Endodermal cell (in vitro differentiated cells): Measurements from ENCODE around the gene ERGIC1. TPM values are rescaled to one million over a fixed set of nuclear protein-coding genes. Genes with fewer than 3 reads are reported as not detected.
A peak's percentile ranks its signal among the peaks of the same experiment; 100 is the strongest.
"Not testable (repeated sequence)": the region's sequence is repeated elsewhere in the genome, so short reads cannot be mapped to it uniquely, and the experiment has no call there.

Experiments
- DNase-seq: peaks from one replicate; pipeline ENCODE4 v3.0.0-alpha.2; 2017
- H3K27ac ChIP-seq: 2 replicates; pipeline ENCODE4 v1.5.1; 2013; ENCODE audit warnings: mild to moderate bottlenecking, low read depth, low read length, moderate library complexity
- H3K27me3 ChIP-seq: 2 replicates; pipeline ENCODE4 v1.6.1; 2013; ENCODE audit warnings: mild to moderate bottlenecking, low read length, moderate library complexity; ENCODE audit not compliant: insufficient read depth, control insufficient read depth, poor library complexity, severe bottlenecking
- H3K36me3 ChIP-seq: 2 replicates; pipeline ENCODE4 v1.7.0; 2013; ENCODE audit warnings: mild to moderate bottlenecking, low read length, moderate library complexity; ENCODE audit not compliant: control insufficient read depth, insufficient read depth
- H3K4me1 ChIP-seq: one replicate; pipeline ENCODE4 v1.7.0; 2013; ENCODE audit warnings: low read length; ENCODE audit not compliant: control insufficient read depth, insufficient read depth
- H3K4me3 ChIP-seq: 2 replicates; pipeline ENCODE4 v1.5.1; 2013; ENCODE audit warnings: mild to moderate bottlenecking, low read length, moderate library complexity
- H3K9ac ChIP-seq: 2 replicates; pipeline ENCODE4 v1.6.1; 2013; ENCODE audit warnings: mild to moderate bottlenecking, low read length, moderate library complexity; ENCODE audit not compliant: poor library complexity, severe bottlenecking; ENCODE audit errors: extremely low read depth
- H3K9me3 ChIP-seq: 2 replicates; pipeline ENCODE4 v1.6.1; 2013; ENCODE audit warnings: mild to moderate bottlenecking, low read length, moderate library complexity; ENCODE audit not compliant: control insufficient read depth
- H3K27ac Mint-ChIP-seq: 2 replicates; pipeline ENCODE4 v1.8.0; 2020; ENCODE audit warnings: mixed read lengths
- H3K27me3 Mint-ChIP-seq: 2 replicates; pipeline ENCODE4 v1.8.0; 2021; ENCODE audit warnings: mild to moderate bottlenecking, mixed read lengths; ENCODE audit not compliant: insufficient read depth
- H3K36me3 Mint-ChIP-seq: 2 replicates; pipeline ENCODE4 v1.8.0; 2020; ENCODE audit warnings: low read depth, mixed read lengths
- H3K4me1 Mint-ChIP-seq: 2 replicates; pipeline ENCODE4 v1.8.0; 2020; ENCODE audit warnings: mixed read lengths
- H3K4me3 Mint-ChIP-seq: 2 replicates; pipeline ENCODE4 v1.8.0; 2020; ENCODE audit warnings: mild to moderate bottlenecking, moderate library complexity, mixed read lengths
- H3K9me3 Mint-ChIP-seq: 2 replicates; pipeline ENCODE4 v1.8.0; 2020; ENCODE audit warnings: mild to moderate bottlenecking, mixed read lengths
- WGBS, 2 experiments: methylation state at CpG; one replicate each; pipeline versions ENCODE4 v1.1.5 to v1.1.7; 2013; ENCODE audit warnings: missing lambda C conversion rate in 2 of 2, mixed read lengths in 1 of 2; ENCODE audit not compliant: insufficient coverage in 1 of 2, insufficient read length in 1 of 2; 5-methylcytosine and 5-hydroxymethylcytosine counted together
- total RNA-seq, 2 donors: library from RNA; stranded (reverse); fragmentation: NEBNext Ultra II Directional in 1 of 2; extraction: Animal tissue kit (Norgen Biotek cat#: 25700) in 1 of 2; gene quantifications; 2 replicates in 1 of 2; 3 replicates in 1 of 2; pipeline ENCODE4 v1.2.1, GENCODE V29; 2021
- TF ChIP-seq, protein P1 (sequence below): fragments of 200-600 bp; sonication (generic); conservative IDR thresholded peaks from 2 replicates; pipeline ENCODE4 v1.5.0; 2021; ENCODE audit warnings: antibody characterized with exemption, mild to moderate bottlenecking

Gene ERGIC1
- total RNA-seq, 2 donors from 2014 or later = 81.9 to 94.8 TPM

- H3K4me1 ChIP-seq = peaks cover 7% of the 10 kb centered on the region
- no peak overlapping the region for H3K27ac ChIP-seq
These were observed 61.5 kb downstream of the ERGIC1 start for GRCh38 chr5:172895549-172895948.

DNA sequence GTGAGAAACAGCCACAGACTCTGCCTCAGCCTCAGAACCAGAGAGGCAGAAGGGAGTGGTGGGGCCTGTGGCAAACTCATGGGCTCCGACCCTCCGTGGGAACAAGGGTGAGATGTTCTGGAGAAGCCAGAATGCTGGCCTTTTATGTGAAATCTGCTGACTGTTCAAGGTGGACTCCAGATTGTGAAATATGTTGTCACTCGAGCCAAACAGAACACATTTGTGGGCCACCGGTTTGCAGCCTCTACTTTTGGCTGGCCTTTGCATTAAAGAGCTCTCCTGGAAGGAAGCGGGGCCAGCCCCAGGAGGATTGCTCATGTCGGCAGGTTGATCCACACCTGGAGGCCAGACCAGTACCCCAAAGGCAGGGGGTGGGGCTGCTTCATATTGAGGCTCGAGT, 62.4 kb downstream of the ERGIC1 start:
- H3K4me1 Mint-ChIP-seq = peaks cover 16% of the 10 kb centered on the region
- H3K4me3 ChIP-seq = no peak overlapping the region
- H3K27me3 Mint-ChIP-seq = no peaks in the 10 kb centered on the region
- no peak overlapping the region for H3K9ac ChIP-seq
- H3K27ac ChIP-seq = no peak overlapping the region
- DNase-seq = no peak
- H3K27ac Mint-ChIP-seq = no peak overlapping the region
- H3K36me3 ChIP-seq = peaks cover 38% of the 10 kb centered on the region
- peaks cover 52% of the 10 kb centered on the region for H3K36me3 Mint-ChIP-seq
- no peak overlapping the region for H3K4me3 Mint-ChIP-seq
- H3K27me3 ChIP-seq = no peaks in the 10 kb centered on the region
- peaks cover 13% of the 10 kb centered on the region for H3K4me1 ChIP-seq
- TF ChIP-seq, protein P1, sequence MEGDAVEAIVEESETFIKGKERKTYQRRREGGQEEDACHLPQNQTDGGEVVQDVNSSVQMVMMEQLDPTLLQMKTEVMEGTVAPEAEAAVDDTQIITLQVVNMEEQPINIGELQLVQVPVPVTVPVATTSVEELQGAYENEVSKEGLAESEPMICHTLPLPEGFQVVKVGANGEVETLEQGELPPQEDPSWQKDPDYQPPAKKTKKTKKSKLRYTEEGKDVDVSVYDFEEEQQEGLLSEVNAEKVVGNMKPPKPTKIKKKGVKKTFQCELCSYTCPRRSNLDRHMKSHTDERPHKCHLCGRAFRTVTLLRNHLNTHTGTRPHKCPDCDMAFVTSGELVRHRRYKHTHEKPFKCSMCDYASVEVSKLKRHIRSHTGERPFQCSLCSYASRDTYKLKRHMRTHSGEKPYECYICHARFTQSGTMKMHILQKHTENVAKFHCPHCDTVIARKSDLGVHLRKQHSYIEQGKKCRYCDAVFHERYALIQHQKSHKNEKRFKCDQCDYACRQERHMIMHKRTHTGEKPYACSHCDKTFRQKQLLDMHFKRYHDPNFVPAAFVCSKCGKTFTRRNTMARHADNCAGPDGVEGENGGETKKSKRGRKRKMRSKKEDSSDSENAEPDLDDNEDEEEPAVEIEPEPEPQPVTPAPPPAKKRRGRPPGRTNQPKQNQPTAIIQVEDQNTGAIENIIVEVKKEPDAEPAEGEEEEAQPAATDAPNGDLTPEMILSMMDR = no peak
- 94 to 97% methylated on average over 4 to 7 of the region's 7 CpGs for WGBS, 2 experiments
- H3K9me3 ChIP-seq = no peaks in the 10 kb centered on the region
- no peaks in the 10 kb centered on the region for H3K9me3 Mint-ChIP-seq

More at GRCh38 chr5:172895549-172895948, 61.5 kb downstream of the ERGIC1 start:
- Histone ChIP-seq H3K4me3 (no peak overlapping the region), H3K9ac (no peak overlapping the region), H3K36me3 (peaks cover 40% of the 10 kb centered on the region), H3K27me3 (no peaks in the 10 kb centered on the region), H3K9me3 (no peaks in the 10 kb centered on the region)
- no peak overlapping the region for H3K27ac Mint-ChIP-seq
- TF ChIP-seq, protein P1 = no peak
- H3K36me3 Mint-ChIP-seq = peaks cover 47% of the 10 kb centered on the region
- H3K27me3 Mint-ChIP-seq = no peaks in the 10 kb centered on the region
- no peaks in the 10 kb centered on the region for H3K9me3 Mint-ChIP-seq
- no peak for DNase-seq
- 91 to 93% methylated on average over 2 to 4 of the region's 4 CpGs for WGBS, 2 experiments
- no peak overlapping the region for H3K4me3 Mint-ChIP-seq
- H3K4me1 Mint-ChIP-seq = peaks cover 11% of the 10 kb centered on the region

GRCh38 chr5:172897067-172897466, 63.0 kb downstream of the ERGIC1 start:
- not testable (repeated sequence) for H3K27ac ChIP-seq, H3K27me3 Mint-ChIP-seq, H3K9me3 ChIP-seq, H3K4me3 ChIP-seq, H3K9me3 Mint-ChIP-seq, H3K9ac ChIP-seq, H3K27me3 ChIP-seq, H3K4me3 Mint-ChIP-seq, DNase-seq
- peaks cover 48% of the 10 kb centered on the region for H3K36me3 Mint-ChIP-seq
- peaks cover 15% of the 10 kb centered on the region for H3K4me1 Mint-ChIP-seq
- 97 to 100% methylated on average over 1 to 6 of the region's 7 CpGs for WGBS, 2 experiments
- Histone ChIP-seq H3K4me1 (peaks cover 13% of the 10 kb centered on the region), H3K36me3 (peaks cover 39% of the 10 kb centered on the region)
- peak overlapping the region; percentile 90 for H3K27ac Mint-ChIP-seq
